NCI-H1417 treated with DMSO at 0.1 percent for 48 hours (cell line): ENCODE data around the gene TSPAN9.

ENCODE experiments used
- DNase-seq: peaks from one replicate; lab custom pipeline; 2025; lab: John Stamatoyannopoulos, UW

The TSPAN9 gene

DNA sequence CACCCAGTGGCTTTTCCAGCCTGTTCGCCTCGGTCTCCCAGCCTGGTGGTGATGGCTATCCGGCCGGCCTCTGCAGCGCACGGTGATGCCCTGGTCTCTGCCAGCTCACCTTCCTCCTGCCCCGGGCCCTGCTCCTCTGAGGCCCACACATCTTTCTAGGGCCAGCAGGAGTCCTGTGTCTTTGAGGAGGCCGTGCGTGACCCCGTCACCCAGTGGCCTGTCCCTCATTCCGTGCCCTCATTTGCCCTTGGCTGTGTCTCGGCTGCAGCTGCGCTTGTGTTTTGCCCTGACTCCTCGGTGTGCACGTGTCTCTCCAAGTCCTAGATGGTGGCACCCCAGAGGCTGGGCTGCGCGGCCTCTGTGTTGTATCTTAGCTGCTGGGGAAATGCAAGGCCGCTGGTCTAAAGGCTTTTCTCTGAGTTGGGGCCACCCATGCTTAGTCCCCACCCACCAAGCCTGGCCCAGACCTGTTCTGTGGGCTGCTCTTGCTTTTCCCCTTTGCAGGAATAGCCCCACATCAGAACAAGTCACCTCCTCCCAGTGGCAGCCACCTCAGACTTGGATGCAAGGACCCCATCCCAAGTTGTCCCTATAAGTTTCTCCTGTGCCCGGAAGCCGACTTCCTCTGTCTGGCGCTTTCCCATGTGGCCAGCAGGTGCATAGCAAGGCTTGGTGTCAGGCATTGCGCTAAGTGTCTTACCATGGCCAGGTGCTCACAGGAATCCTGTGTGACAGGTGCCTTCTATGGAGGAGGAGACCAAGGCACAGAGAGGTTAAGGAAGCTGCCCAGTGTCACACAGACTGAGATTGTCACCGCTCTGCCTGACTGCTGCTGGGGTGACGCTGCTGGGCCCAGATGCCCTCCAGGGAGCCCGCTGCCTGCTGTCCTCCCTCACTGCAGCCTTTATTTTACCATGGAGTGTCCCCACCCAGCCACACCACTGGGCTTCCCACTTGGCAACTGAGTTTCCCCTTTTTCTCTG is 64.5 kb downstream of the TSPAN9 start:
- no peak for DNase-seq

DNA sequence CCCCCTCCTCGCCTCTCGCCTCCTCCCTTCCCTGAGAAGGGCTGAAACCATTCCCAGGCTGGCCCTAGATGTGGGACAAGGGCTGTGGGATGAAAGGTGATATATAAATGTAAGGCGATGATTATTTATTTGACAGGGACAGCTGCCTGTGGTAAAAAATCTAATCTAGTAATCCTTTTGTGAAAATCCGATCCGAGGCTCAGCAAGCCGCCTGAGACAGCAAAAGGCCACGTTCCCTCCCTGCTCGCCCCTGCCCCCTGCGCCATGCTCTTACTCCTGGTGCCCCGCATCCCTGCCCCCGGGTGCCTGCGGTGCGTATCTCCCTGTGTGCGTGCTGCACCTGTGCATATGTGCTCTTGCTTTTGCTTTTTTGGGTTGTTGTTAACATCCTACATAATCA is 65.2 kb downstream of the TSPAN9 start:
- no peak for DNase-seq

DNA sequence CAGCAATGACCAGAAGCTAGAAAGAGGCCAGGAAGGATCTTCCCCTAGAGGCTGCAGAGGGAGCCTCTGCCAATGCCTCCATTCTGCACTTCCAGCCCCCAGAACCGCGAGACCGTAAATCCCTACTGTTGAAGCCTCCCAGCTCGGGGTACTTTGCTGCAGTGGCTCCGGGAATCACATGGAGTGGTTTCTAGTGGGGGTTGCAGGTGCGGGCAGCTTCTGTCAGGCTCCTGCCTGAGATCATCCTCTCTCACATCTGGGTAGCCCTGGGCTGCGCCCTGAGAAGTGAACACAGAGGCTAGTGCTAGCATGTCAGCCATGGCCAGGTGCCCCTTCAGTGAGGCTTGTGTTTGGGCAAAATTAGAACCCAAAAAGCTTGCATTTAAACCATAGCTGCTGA is 67.3 kb downstream of the TSPAN9 start:
- DNase-seq: no peak

DNA sequence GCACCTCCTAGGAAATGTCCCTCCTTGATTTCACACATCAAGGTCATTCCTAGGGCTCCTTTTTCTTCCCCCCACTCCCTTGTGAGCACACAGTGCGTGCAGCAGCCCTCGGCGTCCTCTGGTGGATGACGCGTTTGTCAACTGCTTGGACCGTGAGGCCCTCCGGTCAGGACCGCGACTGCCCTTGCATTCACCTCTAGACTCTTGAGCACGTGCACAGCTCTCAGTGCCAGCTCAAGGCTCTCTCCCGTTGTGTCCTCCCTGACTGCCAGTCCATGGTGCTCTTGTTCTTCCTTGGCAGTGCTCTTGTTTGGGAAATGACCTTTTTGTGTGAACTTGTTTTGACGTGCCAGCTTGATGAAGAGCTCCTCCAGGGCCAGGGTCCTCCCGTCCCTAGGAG is 67.9 kb downstream of the TSPAN9 start:
- no peak for DNase-seq

DNA sequence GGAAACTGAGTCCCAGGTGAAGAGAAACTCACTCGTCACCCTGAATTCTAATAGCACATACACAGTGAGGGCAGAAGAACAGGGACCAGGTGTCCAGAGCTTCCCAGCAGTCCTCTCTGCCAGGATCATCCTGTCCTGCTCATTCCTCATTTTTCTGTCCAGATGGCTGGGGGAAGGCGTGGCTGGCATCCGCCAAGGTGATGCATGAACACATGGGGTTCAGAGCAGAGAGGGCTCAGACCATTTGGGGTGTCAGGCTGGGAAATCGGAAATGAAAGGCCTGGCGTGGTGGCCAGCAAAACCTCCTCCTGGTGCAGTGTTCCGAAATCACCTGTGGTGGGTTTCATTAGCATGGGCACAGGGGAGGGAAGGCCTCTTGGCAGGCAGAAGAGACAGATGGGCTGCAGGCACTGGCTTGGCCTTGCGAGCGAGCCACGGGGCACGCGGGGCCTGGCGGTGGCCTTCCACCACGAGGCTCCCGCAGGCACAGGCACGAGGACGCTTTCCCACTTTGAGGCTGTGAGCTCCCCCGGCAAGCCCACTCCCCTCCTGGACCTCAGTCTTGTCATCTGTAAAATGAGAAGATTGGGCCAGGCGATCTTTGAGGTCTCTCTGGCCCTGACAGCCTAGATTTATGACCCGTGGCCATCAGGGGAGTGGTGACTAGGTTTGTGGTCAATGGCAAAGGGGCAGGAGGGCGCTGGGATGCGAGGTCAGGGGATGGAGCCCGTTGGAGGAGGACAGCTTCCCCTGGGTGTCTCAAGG is 68.5 kb downstream of the TSPAN9 start:
- no peak for DNase-seq

DNA sequence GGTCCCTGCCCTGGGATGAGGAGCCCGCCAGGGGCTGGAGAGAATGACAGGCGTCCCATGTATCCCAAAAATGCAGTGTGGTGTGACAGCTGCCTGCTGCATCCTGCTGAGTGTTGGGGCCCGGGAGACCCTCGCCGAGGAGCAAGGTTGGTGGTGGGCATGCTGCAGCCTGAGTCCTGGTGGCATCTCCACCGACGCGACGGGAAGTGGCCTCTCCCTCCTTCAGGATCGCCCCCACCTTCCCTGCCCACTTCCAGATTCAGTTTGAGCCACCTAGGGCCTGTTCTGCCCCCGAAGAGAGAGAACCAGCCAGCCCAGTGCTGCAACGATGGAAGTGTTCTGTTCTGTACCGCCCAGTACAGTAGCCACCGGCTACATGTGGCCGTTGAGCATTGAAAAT is 70.1 kb downstream of the TSPAN9 start:
- DNase-seq: no peak

DNA sequence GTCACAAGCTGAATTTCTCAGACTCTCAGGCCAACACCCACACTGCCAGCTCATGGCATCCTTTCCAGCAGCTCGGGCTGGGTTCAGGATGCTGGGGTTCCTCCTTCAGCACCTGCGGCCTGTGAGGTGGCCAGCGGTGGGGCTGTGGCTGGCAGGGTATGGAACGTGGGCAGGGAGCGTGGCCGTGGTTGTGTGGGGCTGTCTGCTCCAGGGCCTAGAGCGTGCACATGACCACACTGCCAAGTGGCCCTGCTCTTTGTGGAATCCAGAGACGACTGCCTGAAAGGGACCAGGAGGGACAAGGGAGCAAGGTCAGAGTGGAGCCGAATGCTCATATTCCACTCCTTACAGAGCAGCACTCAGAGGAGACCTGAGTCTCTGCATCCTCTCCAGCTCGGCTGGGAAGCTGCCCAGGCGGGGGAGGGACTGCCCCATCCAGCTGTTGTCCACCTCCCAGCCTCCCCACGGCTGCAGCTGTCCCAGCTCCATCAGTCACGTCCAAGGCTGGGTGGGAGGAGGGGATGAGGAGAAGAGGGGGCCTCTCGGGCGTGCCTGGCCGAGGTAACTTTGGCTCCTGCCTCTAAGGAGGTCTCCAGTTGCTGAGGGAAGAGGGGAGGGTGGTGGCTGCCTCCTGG is 71.3 kb downstream of the TSPAN9 start:
- no peak for DNase-seq

DNA sequence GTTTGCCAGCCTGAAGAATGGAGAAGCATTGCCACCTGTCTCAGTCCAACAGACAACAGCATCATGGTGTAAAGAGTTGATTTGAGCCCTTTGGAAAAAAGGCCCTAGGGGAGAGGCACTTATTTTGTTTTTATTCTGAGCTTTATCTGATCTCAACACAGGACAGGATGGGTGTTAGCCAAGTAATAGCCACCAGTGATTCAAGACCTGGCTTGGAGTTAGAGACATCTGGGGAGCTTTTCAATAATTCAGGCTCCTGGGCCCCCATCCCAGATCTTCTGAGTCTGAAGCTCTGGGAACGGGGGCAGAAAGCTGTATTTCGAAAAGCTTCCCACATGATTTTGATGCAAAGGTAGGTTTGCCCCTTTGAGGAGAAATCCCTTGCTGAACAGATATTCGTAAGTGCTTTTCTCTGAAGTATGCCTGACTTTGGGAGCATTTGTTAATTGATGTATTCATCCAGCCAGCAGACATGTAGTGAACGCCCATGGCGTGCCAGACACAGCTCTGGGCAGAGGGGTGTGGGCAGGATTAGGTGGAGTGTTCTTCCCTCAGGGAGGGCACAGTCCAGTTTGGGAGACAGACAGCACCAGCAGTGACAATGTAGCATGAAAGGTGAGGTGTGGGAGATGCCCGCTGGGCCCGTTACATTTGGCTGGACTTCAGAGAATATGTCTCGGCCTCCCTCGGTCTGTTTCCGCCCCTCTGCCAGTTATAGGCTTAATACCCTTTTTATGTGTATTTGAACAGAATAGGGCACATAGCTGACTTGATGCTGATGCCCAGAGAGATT is 72.5 kb downstream of the TSPAN9 start:
- DNase-seq: no peak

DNA sequence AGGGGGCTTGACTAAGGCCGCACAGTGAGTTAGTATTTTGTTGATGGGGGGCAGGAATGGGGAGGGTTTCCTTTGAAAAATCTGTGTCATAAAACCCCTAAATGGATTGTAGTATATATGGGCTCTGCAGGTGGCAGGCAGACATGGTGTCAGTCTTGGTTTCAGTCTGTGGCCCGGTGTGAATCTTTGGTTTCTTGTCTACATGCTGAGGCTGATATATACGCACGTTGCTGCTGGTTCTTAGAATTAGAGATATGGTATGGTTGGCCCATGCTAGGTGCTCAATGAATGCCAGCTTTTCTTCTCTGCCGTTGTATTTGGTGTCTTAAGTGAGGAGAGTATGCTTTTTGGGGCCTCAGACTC is 73.1 kb downstream of the TSPAN9 start:
- no peak for DNase-seq

DNA sequence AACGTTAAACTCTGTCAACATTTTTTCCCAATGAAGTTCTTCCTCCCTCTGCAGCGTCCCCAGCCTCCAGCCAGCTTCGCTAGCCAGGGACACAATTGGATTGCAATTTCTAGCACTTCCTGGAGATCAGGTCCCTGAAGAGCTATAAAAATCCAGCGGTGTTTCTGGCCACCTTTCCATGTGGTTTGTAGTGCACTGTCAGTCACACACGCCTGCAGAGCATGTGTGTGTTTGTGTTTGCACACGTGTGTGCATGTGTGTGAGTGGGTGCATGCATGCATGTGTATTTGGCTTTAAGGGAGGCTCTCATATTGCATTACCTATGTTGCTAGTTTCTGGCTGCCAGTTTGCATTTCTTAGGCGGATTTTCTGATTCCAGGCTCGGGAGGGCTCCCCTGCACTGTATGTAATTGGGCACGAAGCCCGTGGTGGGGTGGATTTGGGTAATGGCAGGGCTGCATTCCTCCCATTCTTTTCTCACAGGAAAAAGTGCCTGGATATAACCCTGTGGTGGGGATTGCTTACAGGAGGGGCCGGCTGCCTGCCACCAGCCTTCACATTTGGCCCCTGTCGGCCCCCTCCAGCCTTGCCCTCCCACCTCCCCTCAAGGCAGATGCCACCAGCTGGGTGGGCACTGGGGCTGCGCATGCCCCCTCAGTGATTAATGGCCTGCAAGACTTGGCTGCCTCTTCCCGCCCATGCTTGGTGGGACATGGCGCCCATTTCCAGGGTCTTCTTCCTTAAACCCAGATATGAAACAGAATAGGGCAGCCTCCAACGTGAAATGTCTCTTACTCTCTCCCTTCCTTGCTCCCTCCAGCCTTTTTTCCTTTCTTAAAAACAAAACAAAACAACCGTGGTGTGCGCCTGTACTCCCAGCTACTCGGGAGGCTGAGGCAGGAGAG is 74.0 kb downstream of the TSPAN9 start:
- no peak for DNase-seq

DNA sequence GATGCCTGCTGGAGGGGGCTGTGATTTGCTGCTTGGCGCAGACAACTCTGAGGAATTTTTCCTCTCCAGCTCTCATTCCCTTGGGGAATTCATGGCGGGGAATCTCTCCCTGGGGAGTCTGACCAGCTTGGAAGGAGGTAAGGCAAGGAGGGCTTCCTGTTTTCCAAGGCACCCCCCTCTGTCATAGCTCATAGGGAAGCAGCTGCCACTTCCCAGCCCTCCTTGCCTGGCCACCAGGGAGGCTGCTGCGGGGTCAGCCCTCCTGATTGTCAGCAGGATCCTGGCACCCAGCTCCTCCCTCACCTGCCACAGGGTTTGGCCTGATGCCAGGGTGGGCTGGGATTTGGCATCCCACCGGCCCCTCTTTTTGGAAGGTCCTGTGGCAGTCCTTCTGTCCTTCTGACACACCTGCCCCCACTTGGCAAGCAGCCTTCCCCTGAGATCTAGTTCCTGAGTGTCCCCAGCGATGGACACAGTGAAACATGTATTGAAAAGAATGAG is 74.9 kb downstream of the TSPAN9 start:
- no peak for DNase-seq

DNA sequence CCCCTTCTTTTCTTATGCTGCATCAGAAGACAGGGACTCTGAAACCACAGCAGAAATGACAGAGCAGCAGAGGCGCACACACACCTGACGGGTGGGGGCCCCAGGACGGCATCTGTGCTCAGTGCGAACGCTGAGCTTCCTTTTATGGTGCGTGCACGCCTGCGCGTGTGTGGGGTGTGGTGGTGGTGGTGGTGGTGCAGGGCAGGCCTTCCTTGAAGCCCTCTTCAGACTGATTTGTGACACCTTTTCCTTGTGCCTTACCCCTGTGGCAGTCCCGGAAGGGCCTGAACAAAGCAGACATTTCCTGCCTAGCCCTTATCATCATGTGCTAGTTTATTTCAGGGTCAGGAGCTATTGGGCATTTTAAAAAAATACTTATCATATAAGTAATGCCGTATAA is 75.7 kb downstream of the TSPAN9 start:
- DNase-seq: no peak

DNA sequence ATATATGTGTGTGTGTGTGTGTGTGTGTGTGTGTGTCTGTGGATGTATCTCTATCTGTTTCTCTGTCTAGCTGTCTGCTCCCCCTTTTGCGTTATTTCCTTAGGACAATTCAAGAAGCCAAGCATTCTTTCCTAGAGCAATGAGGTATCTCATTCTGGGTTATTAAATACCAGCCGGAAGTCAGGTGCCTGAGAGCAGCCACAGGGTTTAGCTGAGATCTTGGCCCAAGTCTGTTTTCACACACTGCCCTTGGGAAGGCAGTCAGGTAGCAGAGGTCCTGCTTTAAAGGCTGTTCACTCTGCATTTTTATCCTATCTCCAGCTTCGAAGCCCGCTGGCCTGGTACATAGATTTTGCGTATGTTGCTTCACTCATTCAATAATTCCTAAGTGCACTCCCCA is 76.8 kb downstream of the TSPAN9 start:
- no peak for DNase-seq

DNA sequence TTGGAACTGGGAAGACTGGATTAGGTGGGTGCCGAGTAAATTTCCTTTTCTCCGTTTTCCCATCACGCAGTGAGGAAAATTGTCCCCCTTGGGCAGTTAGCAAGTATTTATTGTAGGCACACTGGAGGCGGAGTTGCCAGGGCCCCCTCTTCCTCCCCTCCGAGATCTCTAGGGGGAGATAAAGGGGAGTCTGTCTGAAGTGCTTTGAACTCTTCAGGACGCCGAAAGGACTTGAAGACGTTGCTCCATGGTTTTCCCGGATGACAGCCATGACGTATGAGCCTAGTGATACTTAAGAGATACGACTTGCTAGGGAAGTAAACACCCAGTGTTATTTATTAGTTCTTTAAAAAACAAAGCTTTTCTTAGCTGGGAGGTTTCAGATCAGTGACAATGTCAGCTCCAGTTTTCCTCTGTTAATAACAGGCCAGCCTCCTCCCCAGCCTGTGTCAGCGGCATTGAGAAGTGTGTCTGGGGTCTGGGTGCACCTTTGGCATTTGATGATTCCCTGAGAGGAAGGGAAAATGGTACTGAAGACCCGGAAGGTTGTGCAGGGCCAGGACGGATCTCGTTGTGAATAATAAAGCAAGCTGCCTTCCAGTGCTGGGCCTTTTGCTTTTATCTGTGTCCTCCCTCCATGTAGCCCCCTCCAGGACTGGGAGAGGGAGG is 78.7 kb downstream of the TSPAN9 start:
- no peak for DNase-seq

DNA sequence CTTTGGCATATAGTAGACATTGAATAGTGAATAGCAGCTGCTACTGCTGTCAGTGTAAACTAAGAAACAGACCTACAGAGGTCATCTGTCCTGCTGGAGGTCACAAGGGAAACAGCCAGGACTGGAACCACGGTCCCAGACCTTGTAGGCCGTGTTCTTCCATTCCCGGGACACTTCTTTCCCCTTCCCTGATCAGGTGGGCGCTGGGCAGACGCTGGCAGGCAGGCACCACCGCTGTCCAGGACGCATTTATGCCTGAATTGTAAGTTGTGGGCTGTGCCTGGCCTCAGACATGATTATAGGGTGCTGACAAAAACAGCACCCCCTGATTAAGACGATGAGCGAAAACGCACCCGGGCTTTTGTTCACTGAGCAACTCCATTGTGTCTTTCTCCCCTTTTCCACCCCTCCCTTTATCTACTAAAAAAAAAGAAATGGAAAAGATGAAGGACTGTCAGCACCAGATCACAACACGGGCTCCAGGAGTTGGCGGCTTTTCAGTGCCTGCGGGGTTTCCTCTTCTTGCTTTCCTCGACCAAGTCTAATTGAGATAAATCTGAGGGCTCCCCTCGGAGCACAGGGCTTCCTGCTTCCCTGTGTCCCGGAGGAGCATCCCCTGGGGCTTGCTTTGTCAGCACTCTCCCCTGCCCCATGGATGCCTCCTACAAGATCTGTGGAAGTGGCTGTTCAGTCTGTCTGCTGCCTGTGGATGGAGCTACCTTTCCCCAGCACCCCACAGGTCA is 80.6 kb downstream of the TSPAN9 start:
- no peak for DNase-seq

DNA sequence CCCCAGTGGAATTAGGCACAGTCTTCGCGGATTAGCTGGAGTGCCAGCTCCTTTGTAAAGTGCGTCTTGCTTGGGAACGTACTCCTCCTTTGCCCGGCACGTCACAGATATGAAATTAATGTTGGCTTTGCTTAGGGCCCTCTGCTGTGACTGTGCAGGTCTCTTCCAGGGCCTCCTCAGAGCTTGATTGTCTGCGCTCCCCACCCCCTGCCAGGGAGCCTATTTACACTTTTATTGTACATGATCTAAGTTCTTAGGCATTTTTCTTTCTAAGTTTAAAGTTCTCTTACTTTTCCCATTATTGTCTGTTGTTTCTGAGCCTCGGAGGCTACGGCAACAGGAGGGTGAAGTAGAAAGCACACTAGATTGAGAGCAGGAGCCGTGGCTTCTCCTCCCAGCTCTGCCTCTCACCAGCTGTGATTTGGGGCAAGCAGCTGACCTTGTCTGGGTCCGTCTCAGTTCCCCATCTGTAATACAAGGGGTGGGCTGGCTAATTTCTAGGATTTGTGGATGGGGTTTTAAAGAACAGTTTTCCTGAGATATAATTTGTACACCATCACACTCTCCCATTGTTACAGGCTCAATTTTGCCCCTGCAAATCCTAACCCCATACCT is 81.8 kb downstream of the TSPAN9 start:
- DNase-seq: no peak

DNA sequence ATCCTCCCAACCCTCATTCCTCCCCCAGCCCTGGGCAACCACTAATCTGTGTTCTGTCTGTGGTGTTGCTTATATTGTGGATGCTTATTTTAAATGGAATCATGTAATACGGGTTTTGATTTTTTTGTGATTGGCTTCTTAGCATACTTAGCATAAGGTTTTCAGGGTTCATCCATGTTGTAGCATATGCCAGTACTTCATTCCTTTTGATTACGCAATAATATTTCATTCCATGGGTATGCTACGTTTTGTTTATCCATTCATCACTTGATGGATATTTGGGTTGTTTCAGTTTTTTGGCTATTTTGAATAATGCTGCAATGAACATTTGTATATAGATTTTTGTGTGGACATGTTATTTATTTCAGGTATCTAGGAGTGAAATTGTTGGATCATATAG is 82.9 kb downstream of the TSPAN9 start:
- no peak for DNase-seq

DNA sequence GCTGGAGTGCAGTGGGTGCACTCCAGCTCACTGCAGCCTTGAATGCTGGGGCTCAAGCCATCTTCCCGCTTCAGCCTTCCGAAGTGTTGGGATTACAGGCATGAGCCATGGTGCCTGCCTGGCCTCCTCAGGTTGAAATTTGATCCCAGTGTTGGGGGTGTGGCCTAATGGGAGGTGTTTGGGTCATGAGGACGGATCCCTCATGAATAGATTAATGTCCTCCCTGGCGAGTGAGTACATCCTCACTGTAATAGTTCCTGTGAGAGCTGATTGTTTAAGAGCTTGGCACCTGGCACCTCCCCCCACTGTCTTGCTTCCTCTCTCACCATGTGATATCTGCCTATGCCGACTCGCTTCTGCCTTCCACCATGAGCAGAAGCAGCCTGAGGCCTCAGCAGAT is 84.7 kb downstream of the TSPAN9 start:
- DNase-seq: no peak

DNA sequence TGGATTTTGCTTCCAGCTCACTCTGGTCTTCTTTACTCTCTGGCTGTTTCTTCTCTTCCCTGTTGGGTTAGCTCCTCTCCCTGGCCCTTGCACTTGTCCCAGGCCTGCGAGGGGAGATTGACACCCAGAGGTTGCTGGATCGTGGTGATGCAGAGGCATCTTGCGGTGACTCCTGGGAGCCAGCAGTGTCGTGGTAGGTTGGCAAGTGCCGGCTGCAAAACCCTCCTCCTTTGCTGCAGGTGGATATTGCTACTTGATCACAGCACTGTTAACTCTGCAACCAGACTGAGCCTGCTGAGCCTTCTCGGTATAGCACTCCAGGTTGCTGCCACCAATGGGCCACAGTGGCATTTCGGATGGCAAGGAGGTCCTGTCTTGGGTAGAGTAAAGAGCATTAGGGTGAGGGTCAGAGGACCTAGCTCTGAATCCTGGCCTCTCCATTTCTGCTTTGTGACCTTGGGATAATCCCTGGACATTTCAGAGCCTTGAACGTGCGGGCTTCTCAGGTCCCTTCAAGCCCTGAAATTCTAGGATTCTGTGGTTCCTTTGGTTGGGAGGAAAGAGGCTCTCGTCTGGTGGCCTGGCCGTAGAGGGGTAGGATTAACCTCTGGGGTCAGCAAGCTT is 87.4 kb downstream of the TSPAN9 start:
- DNase-seq: no peak
